ENCODE results near the gene RAB18. TPM values are rescaled to one million over a fixed set of nuclear protein-coding genes. Genes with fewer than 3 reads are reported as not detected.
"Not testable (repeated sequence)": the region's sequence is repeated elsewhere in the genome, so short reads cannot be mapped to it uniquely, and the experiment has no call there.

Gene RAB18
- total and polyA plus RNA-seq, 7 donors: 36.2 to 125 (median 87.0) TPM

DNA sequence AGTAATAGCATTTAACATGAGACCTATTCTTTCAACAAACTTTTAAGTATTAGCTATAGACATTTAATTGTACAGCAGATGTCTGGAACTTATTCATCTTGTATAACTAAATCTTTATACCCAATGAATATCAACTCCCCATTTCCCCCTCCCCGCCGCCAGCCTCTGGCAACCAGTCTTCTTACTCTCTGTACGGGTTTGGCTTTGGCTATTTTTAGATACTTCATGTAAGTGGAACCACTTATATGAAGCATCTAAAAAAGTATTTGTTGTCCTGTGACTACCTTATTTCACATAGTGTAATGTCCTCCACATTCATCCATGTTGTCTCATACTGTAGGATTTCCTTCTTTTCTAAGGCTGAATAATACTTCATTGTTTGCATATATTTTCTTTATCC lies 60.8 kb downstream of the RAB18 start:
- Histone ChIP-seq H3K4me3 (no peak overlapping the region), H3K27ac (no peak overlapping the region), H3K36me3 (ENCODE audit: insufficient read depth in 1 of 2, low read depth in 1 of 2) (no peaks in the 10 kb centered on the region), H3K27me3 (ENCODE audit: insufficient read depth in 3 of 3, low read length in 2 of 3) (no peaks in the 10 kb centered on the region), H3K9me3 (no peaks in the 10 kb centered on the region), H3K4me1 (no peaks in the 10 kb centered on the region)
- ATAC-seq (no peak), DNase-seq (no peak)
- 63 to 73% (median 68%) methylated on average over 3 of the region's 3 CpGs for WGBS, 3 donors
- intact Hi-C loops (cut with DNase I): loop anchor here in 1 of 2 donors (10.0 kb wide), 1 partner anchor 680 kb away; no protein-coding TSS in a partner anchor
- TF ChIP-seq CTCF (IDR thresholded peaks at IDR 0.05): no peak

DNA sequence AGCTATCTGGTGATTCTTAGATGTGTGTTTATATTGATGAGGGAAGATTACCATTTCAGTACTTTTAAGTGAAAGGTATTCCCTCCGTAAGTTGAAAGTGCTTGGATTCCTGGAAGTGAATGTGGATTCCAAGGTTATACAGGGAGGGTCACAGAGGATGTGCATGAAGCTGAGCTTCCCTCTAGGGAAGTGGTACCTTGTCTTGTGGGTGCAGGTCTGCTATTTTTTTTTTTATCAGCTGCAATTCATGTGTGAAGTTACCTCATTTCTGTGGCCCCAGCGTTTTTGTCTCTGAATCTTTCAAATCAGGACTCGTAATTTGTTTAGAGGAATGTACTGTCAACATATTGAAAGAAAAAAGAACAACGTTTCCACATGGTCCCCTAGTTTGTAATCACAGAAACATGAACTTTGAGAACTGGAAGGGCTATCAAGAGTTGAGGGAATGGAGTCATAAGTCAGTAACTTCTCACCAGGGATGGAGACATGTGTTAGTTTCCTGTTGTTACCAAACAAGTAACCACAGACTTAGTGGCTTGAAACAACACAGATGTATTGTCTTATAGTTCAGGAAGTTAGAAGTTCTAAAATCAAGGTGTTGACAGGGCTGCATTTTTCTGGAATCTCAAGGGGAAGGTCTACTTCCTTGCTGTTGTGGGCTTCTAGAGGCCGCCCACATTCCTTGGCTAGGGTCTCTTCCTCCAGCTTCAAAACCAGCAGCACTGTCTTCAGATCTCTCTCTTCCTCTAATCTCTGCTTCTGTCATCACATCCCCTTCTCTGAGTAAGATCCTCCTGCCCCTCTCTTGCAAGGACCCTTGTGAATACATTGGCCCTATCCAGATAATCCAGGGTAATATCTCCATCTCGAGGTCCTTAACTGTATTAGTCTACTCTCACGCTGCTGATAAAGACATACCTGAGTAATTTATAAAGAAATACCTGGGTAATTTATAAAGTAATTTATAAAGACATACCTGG lies 64.4 kb downstream of the RAB18 start:
- intact Hi-C loops (cut with DNase I): loop anchor here in 1 of 2 donors (10.0 kb wide), 1 partner anchor 676 kb away; no protein-coding TSS in a partner anchor
- Histone ChIP-seq H3K27me3 (ENCODE audit: insufficient read depth in 3 of 3, low read length in 2 of 3) (no peaks in the 10 kb centered on the region), H3K4me1 (no peaks in the 10 kb centered on the region), H3K9me3 (no peaks in the 10 kb centered on the region), H3K27ac (no peak overlapping the region), H3K4me3 (no peak overlapping the region), H3K36me3 (ENCODE audit: insufficient read depth in 1 of 2, low read depth in 1 of 2) (no peaks in the 10 kb centered on the region)
- DNase-seq (no peak), ATAC-seq (no peak)
- no peak for TF ChIP-seq CTCF (IDR thresholded peaks at IDR 0.05)
- 82 to 88% (median 88%) methylated on average over 7 of the region's 7 CpGs for WGBS, 3 donors

GRCh38 chr10:27569946-27570345 lies 65.8 kb downstream of the RAB18 start:
- no peaks in the 10 kb centered on the region for H3K4me1 ChIP-seq
- H3K36me3 ChIP-seq (ENCODE audit: insufficient read depth in 1 of 2, low read depth in 1 of 2): no peaks in the 10 kb centered on the region
- no peak for TF ChIP-seq CTCF (IDR thresholded peaks at IDR 0.05)
- intact Hi-C loops (cut with DNase I): loop anchor here in 1 of 2 donors (10.0 kb wide), 1 partner anchor 675 kb away; no protein-coding TSS in a partner anchor
- ATAC-seq (no peak), DNase-seq (no peak)
- 64 to 69% (median 65%) methylated on average over 4 of the region's 4 CpGs for WGBS, 3 donors
- H3K27ac ChIP-seq: no peak overlapping the region
- no peaks in the 10 kb centered on the region for H3K27me3 ChIP-seq (ENCODE audit: insufficient read depth in 3 of 3, low read length in 2 of 3)
- no peaks in the 10 kb centered on the region for H3K9me3 ChIP-seq
- no peak overlapping the region for H3K4me3 ChIP-seq

- H3K27ac ChIP-seq; DNase-seq; ATAC-seq; H3K4me1 ChIP-seq; intact Hi-C loops (cut with DNase I); H3K27me3 ChIP-seq (ENCODE audit: insufficient read depth in 3 of 3, low read length in 2 of 3); H3K36me3 ChIP-seq (ENCODE audit: insufficient read depth in 1 of 2, low read depth in 1 of 2); H3K4me3 ChIP-seq; H3K9me3 ChIP-seq: not testable (repeated sequence)
- 38 to 60% (median 43%) methylated on average over 5 of the region's 5 CpGs for WGBS, 3 donors
Measured at GRCh38 chr10:27577038-27577437, 72.9 kb downstream of the RAB18 start.

GRCh38 chr10:27578316-27578715 lies 74.2 kb downstream of the RAB18 start:
- no peaks in the 10 kb centered on the region for H3K36me3 ChIP-seq (ENCODE audit: insufficient read depth in 1 of 2, low read depth in 1 of 2)
- H3K9me3 ChIP-seq: peaks cover 3% of the 10 kb centered on the region
- intact Hi-C loops (cut with DNase I): no loop called here
- no peak for ATAC-seq
- H3K27me3 ChIP-seq (ENCODE audit: insufficient read depth in 3 of 3, low read length in 2 of 3): no peaks in the 10 kb centered on the region
- DNase-seq: no peak
- no peak overlapping the region for H3K27ac ChIP-seq
- no peak overlapping the region for H3K4me3 ChIP-seq
- no peaks in the 10 kb centered on the region for H3K4me1 ChIP-seq
- no peak for TF ChIP-seq CTCF (IDR thresholded peaks at IDR 0.05)
- 46 to 54% (median 51%) methylated on average over 4 of the region's 4 CpGs for WGBS, 3 donors

Data from psoas muscle (tissue), 8 donors.